IPS-18c (cell line): ENCODE measurements around the gene KRT79.
"Not testable (repeated sequence)": the region's sequence is repeated elsewhere in the genome, so short reads cannot be mapped to it uniquely, and the experiment has no call there.

Experiments used
- H3K4me3 ChIP-seq: 2 replicates; pipeline ENCODE4 v1.7.0; 2013; ENCODE audit warnings: low read depth, mild to moderate bottlenecking, low read length, moderate library complexity; ENCODE audit not compliant: insufficient read depth
- H3K9me3 ChIP-seq: one replicate; pipeline ENCODE4 v1.6.1; 2013; ENCODE audit warnings: mild to moderate bottlenecking, low read length, moderate library complexity; ENCODE audit not compliant: control insufficient read depth, insufficient read depth

Gene KRT79

DNA sequence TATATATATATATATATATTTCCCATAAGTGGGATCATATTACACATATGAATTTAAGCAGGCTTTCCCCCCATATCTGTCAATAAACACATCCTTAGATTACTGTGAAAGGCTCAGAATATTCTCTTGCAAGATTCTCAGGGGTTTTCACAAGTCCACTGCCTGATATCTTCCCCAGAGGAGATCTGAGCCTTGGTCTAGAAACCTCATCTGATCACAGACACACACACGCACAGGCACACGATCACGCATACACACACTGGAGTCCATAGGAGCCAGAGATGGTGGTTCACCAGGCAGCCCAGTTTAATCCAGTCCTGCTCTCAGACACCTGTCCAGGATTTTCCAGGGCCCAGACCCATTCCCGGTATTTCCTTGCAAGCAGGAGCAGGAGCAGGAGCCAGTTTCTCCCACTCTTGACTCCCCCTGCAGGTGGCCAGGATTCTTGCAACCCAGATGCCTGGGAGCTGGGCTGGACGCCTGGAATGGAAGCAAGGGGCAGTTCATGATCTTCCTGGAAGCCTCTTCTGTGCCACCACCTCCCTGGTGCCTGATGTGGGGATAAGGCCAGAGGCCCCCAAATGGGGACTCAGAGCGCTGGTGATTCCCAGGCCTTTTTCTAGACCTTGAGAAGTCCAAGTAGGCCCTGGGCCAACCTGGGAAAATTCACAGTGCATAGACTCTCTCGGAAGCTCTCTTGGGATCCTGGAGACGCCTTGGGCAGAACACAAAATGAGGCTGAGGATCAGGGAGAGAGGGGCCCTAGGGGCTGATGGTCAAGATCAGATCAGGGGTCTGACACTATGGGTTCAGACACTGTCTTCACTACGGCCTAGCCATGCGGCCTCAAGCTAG lies 31.2 kb upstream of the KRT79 start:
- no peak overlapping the region for H3K4me3 ChIP-seq
- H3K9me3 ChIP-seq, result no peaks in the 10 kb centered on the region

DNA sequence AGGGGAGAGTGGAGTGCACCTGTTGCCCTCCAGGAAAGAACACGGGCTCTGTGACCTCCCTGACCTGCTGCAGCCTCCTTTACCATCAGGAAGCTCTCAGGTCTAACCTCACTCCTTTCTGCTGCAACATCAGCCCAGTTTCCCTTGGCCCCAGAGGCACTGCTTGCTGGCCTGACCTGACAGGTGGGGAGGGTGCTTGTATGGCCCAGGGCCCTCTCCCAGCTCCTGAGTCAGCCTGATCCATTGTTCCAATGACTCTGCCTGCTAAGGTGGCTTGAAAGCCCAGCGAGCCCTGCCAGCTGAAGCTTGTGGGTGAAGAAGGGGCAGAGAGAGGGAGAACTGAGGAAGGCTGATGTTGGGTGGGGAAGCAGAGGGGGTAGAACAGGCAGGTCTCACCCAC lies 27.9 kb upstream of the KRT79 start:
- H3K4me3 ChIP-seq, result no peak overlapping the region

DNA sequence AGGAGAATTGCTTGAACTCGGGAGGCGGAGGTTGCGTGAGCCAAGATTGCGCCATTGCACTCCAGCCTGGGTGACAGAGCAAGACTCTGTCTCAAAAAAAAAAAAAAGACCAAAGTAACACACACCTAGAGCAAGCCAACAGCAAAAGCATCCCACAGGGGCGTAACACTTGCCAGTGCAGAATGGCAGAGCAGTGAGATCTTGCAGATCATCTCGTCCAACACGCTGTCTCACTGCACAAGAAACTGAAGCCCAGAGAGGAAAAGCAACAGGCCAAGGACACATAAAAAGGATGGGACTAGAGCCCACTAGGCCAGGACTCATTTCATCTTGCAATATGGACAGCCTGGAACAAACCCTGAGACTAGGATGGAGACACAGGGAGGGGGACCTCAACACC lies 27.4 kb upstream of the KRT79 start:
- no peak overlapping the region for H3K4me3 ChIP-seq
- no peaks in the 10 kb centered on the region for H3K9me3 ChIP-seq

More for the DNA sequence above, 27.9 kb upstream of the KRT79 start:
- no peaks in the 10 kb centered on the region for H3K9me3 ChIP-seq

DNA sequence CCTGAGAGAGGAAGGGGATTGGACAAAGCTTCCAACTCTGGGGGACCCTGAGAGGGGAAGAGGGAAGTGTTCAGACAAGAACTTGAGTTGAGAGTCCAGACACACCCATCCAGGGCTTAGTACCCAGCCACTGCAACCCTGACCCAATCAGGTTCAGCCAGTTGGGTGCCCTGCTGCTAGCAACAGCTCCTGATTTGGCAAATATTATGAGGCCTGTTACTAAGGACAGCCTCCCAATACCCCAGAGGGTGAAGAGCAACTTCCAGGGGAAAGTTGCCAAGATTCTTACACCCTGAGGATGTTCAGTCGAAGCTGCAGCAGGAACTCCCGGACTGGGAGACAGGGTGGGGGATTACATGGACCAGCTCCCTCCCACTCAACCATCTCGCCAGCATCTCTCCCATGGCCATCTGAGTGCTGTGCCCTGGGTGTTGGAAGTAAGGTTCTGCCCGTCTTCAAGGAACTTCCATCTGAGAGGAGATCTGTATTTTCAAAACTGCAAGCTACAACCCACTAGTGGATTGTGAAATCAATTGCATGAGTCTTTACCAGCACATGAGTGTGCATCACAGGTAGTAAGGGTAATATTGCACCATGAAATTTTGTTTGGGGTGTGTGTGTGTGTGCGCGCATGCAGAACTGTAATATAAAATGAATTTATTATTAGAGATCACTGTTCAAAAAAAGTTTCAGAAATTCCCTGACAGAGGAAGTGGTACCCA lies 26.2 kb upstream of the KRT79 start:
- Histone ChIP-seq H3K4me3 (no peak overlapping the region), H3K9me3 (no peaks in the 10 kb centered on the region)

- no peaks in the 10 kb centered on the region for H3K9me3 ChIP-seq
- H3K4me3 ChIP-seq, result no peak overlapping the region
These were observed 23.4 kb upstream of the KRT79 start for GRCh38 chr12:52857500-52857899.

DNA sequence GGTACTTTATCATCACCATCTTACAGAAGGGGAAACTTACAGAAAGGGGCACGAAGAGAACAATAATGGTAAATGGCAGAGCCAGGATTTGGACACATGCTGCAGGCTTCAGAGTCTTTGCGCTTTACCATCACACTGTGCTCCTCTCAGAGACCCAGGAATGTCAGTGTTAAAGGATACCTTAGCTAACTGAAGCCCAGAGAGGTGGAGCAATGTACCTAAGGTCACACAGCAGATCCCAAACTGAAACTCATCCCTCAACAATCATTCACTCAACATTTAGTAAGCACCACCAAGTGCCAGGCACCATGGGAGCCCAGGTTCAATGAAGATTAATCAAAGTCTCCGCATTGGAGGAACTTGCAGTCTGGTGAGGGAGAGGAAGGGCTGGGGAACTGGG lies 22.7 kb upstream of the KRT79 start:
- H3K4me3 ChIP-seq, result no peak overlapping the region
- H3K9me3 ChIP-seq, result no peaks in the 10 kb centered on the region

GRCh38 chr12:52856077-52856476 lies 22.0 kb upstream of the KRT79 start:
- not testable (repeated sequence) for H3K9me3 ChIP-seq, H3K4me3 ChIP-seq

DNA sequence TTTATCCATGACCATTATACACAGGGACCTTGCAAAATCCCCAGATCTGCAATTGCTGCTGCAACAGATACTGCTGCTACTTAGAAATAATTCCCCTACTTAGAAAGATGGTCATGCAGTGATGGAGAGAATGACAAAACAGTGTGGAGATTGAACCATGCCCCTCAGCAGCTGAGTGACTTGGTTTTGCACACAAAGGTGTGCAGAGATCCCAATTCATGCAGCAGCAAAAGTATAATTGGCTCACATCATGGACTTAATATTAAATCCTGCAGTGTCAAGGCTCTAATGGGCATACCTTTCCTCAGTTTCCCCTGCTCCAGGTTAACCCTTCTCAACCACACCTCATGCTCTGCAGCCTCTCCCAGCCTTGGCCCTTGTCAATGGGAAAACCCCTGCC lies 17.7 kb upstream of the KRT79 start:
- no peaks in the 10 kb centered on the region for H3K9me3 ChIP-seq
- no peak overlapping the region for H3K4me3 ChIP-seq

DNA sequence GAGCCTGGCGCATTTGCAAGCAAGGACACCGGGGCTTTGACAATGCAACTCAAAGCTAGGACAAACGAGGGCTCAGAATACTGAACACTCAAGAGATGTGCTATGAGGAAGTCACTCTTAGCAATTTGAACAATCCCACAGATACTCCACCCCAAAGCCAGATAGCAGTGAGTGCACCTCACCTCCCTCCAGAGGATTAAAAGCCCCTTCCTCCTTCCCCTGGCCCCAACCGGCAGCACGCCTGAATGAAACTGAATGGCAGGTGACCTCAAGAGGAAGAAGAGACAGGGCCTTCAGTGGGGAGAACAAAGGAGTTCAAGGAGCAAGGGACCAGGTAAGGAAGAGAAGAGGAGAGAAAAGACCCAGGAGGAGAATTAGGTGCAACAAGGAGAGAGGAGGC lies 16.6 kb upstream of the KRT79 start:
- Histone ChIP-seq H3K4me3 (no peak overlapping the region), H3K9me3 (peaks cover 2% of the 10 kb centered on the region)

DNA sequence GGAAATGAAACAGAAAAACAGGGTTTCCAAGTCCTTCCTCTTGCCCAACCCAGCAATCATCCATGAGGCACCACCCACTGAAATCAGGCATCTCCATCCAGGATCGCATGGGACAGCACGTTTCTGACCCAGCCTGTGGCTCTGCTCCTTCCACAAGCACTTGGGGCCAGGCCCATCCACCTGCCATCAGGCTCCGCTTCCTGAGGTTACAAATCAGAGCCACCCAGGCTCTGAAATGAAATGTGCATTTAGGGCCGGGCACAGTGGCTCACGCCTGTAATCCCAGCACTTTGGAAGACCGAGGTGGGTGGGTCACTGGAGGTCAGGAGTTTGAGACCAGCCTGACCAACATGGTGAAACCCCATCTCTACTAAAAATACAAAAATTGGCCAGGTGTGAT lies 15.4 kb upstream of the KRT79 start:
- Histone ChIP-seq H3K4me3 (no peak overlapping the region), H3K9me3 (peaks cover 2% of the 10 kb centered on the region)

- Histone ChIP-seq H3K9me3 (peaks cover 2% of the 10 kb centered on the region), H3K4me3 (no peak within 1 kb of the TSS)
These were observed 14.6 kb upstream of the KRT79 start, which contains the start of gene KRT78 for GRCh38 chr12:52848661-52849255. Gene KRT78 (minus strand): TSS chr12:52848994. CDS start chr12:52848930, 64 bp downstream.

DNA sequence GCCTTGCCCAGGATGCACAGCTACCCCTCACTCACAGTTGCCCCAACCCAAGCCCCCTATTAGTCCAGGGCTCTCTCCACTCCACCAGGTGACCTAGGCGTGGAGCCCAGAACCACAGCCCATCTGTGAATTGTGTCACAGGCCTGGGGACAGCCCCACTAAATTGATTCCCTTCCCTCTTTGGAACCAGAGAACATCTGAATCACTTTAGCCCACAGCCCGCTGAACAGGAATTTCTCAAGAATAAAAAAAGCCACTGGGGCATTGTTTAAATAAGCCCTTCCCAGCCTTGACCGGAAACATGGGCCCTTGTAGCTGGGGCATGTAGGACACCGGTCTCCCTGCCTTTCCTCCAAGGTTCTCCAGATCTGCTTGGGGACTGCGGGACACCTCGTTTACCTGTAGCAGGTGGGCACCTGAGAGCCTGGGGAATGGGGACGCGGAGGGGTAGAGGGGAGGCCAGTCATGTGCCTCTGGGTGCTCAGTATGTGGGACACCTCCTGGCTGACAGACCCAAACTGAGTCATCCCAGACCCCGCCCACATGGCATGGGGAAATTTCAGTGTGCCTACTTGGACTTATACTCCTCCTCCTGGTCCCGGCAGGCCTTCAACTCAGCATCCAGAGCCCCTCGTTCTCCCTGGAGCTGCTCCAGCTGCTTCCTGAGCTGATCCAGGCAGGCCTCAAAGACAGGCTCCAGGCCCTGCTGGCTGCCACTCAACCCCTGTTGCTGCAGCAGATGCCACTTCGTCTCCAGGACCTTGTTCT lies 13.4 kb upstream of the KRT79 start:
- no peak overlapping the region for H3K4me3 ChIP-seq
- H3K9me3 ChIP-seq, result peaks cover 2% of the 10 kb centered on the region

- Histone ChIP-seq H3K4me3 (no peak overlapping the region), H3K9me3 (peaks cover 2% of the 10 kb centered on the region)
These were observed 12.4 kb upstream of the KRT79 start for GRCh38 chr12:52846356-52846970.

DNA sequence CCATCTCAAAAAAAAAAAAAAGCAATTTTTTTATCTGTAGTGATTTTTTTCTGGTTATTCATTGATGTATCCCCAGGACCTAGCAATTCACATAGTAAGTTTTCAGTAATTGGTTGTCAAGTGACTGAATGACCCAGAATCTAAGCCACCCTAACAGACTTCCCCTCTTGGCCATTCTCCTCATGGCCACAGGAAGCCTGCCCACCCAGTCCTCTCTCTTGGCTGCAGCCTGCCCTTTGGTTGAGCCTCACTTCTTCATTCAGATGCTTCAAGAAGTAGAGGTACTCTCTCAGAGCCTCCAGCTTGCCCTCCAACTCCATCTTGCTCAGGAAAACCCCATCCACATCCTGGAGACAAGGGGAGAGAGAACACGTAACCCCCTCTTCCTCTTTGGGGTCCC lies 11.8 kb upstream of the KRT79 start:
- peaks cover 2% of the 10 kb centered on the region for H3K9me3 ChIP-seq
- no peak overlapping the region for H3K4me3 ChIP-seq

- peaks cover 2% of the 10 kb centered on the region for H3K9me3 ChIP-seq
- H3K4me3 ChIP-seq, result no peak overlapping the region
These were observed 10.3 kb upstream of the KRT79 start for GRCh38 chr12:52844386-52844785.

GRCh38 chr12:52839436-52840105 lies 5.5 kb upstream of the KRT79 start:
- no peaks in the 10 kb centered on the region for H3K9me3 ChIP-seq
- no peak overlapping the region for H3K4me3 ChIP-seq
